Suprapubic skin (tissue), 4 donors: ENCODE results near the gene SIGLEC15. TPM values are rescaled to one million over a fixed set of nuclear protein-coding genes. Genes with fewer than 3 reads are reported as not detected.

Source experiments
- DNase-seq, 2 donors: peaks; one replicate each; pipeline ENCODE4 v3.0.0-alpha.2; 2019; ENCODE audit warnings: low spot score in 2 of 2
- H3K27ac ChIP-seq: fragments of 200-600 bp; sonication (generic); one replicate; pipeline ENCODE4 v1.5.1; 2019
- H3K27me3 ChIP-seq: fragments of 200-600 bp; sonication (generic); one replicate; pipeline ENCODE4 v1.5.1; 2019
- H3K36me3 ChIP-seq: fragments of 200-600 bp; sonication (generic); one replicate; pipeline ENCODE4 v1.5.1; 2019
- H3K4me1 ChIP-seq: fragments of 200-600 bp; sonication (generic); one replicate; pipeline ENCODE4 v1.5.1; 2019
- H3K4me3 ChIP-seq: fragments of 200-600 bp; sonication (generic); one replicate; pipeline ENCODE4 v1.5.1; 2019; ENCODE audit warnings: mild to moderate bottlenecking
- H3K9me3 ChIP-seq: fragments of 200-600 bp; sonication (generic); one replicate; pipeline ENCODE4 v1.5.1; 2019
- EP300 ChIP-seq: sonication (generic); formaldehyde crosslinking; IDR thresholded peaks from one replicate; pipeline ENCODE4 v1.6.1; 2017; ENCODE audit warnings: antibody characterized with exemption
- POLR2A ChIP-seq, 2 donors: fragments of 450-650 bp; IDR thresholded peaks; one replicate each; pipeline ENCODE4 v1.6.1; 2017; ENCODE audit warnings: antibody characterized with exemption in 2 of 2, mild to moderate bottlenecking in 2 of 2, moderate library complexity in 2 of 2
- POLR2AphosphoS5 ChIP-seq, 3 donors: sonication (generic); formaldehyde crosslinking; IDR thresholded peaks; one replicate each; pipeline ENCODE4 v1.6.1; 2017; ENCODE audit warnings: antibody characterized with exemption in 3 of 3
- WGBS: methylation state at CpG from one replicate; pipeline ENCODE4 v1.1.5; 2018; 5-methylcytosine and 5-hydroxymethylcytosine counted together
- total RNA-seq, 4 donors: library from RNA; depleted of rRNA; stranded (reverse); fragments of >200 nt; gene quantifications; one replicate each; pipeline ENCODE4 v1.1.0, GENCODE V29; 2016
- TF ChIP-seq, protein P1 (sequence below), 2 donors: fragments of 200-600 bp in 1 of 2; fragments of 450-650 bp in 1 of 2; sonication (generic) in 1 of 2; IDR thresholded peaks; one replicate each; pipeline ENCODE4 v1.5.1; 2016 to 2019; ENCODE audit warnings: antibody characterized with exemption in 2 of 2, mild to moderate bottlenecking in 1 of 2, moderate library complexity in 1 of 2

SIGLEC15 gene
- total RNA-seq, 4 donors from 2014 or later = 0.57 to 3.4 (median 0.98) TPM; not detected in 1

DNA sequence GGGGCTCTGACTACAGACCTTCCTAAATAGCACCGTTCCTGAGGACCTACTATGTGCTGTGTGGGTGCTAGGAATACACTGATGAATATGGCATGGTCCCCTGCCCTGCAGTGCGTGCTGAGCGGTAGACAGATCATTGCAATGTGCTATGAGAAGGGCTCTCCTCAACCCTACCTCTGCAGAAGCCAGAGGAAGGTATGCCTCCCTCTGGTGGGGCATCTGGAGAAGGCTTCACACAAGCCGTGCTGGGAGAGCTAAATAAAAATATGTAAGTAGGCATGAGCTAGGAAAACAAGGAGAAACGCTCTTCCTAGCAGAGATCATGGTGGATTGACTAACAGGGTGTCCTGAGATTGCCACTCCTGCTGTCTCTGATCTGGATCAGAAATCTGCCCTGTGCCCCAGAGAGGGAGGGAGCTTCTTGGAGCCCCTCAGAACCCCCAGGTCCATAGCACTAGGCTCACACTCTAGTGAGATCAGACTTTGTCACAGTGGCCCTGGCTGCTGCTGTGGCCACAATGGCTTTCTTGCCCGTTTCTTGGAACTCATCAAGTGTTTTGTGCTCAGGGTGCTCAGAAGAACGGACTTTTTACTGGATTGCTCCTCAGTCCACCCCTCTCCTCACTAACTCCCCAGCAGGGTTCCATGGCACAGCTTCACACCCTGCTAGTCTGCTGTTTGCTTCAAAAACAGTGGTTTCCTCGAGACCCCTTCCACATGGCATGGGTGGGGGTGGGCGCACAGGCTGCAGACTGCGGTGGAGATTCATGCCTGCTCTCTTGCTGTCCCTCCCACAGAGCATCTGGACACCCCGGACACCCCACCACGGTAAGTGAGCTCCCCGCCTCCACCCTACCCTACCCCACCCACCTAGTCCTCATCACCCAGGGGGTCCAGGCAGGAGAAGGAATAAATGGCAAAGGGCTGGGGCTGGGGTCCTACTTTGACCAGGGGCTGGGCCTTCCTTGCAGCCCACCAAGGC lies 14.2 kb downstream of the SIGLEC15 start:
- H3K27ac ChIP-seq = no peak overlapping the region
- 60% methylated on average over 13 of the region's 13 CpGs for WGBS
- no peak for DNase-seq

DNA sequence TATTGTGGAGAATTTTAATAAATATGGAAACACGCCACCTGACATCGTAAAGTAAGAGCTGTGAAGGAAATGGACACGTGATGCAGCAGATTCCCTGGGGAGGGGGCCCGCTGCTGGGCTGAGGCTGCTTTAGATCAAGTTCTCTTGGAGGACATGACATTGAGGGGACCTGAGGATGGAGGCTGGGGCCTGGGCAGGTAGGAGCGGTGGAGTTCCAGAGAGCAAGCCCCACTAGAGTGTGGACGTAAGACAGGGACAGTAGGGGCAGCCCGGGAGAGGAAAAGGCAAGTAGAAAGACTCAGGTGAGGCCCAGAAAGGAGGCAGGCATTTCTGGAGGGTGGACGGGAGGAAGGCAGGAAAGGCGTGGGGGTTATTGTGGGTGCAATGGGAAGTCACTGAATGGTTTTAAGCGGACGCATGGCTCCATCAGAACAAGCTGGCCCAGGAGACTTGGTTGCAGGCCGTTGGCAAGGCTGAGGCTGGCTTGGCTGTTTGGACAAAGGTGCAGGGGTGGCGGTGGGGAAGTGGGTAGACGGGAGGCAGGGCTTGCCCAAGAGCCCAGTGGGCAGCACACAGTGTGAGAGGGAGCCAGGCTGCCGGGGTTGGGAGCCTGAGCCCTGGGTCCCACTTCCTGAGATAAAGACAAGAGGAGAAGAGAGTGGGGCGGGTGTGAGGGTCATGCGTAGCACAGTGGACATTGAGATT lies 15.7 kb downstream of the SIGLEC15 start:
- TF ChIP-seq POLR2AphosphoS5 (IDR thresholded peaks at IDR 0.05) (no peak), EP300 (no peak), POLR2A (IDR thresholded peaks at IDR 0.05) (no peak)
- TF ChIP-seq, protein P1, sequence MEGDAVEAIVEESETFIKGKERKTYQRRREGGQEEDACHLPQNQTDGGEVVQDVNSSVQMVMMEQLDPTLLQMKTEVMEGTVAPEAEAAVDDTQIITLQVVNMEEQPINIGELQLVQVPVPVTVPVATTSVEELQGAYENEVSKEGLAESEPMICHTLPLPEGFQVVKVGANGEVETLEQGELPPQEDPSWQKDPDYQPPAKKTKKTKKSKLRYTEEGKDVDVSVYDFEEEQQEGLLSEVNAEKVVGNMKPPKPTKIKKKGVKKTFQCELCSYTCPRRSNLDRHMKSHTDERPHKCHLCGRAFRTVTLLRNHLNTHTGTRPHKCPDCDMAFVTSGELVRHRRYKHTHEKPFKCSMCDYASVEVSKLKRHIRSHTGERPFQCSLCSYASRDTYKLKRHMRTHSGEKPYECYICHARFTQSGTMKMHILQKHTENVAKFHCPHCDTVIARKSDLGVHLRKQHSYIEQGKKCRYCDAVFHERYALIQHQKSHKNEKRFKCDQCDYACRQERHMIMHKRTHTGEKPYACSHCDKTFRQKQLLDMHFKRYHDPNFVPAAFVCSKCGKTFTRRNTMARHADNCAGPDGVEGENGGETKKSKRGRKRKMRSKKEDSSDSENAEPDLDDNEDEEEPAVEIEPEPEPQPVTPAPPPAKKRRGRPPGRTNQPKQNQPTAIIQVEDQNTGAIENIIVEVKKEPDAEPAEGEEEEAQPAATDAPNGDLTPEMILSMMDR (IDR thresholded peaks at IDR 0.05) = no peak
- DNase-seq = no peak
- Histone ChIP-seq H3K27me3 (peaks cover 27% of the 10 kb centered on the region), H3K9me3 (no peaks in the 10 kb centered on the region), H3K27ac (no peak overlapping the region), H3K4me1 (peaks cover 25% of the 10 kb centered on the region), H3K36me3 (no peaks in the 10 kb centered on the region), H3K4me3 (no peak overlapping the region)
- WGBS = 71% methylated on average over 17 of the region's 17 CpGs

More for the DNA sequence above, 14.2 kb downstream of the SIGLEC15 start:
- no peaks in the 10 kb centered on the region for H3K9me3 ChIP-seq
- H3K4me3 ChIP-seq = no peak overlapping the region
- H3K27me3 ChIP-seq = peaks cover 27% of the 10 kb centered on the region
- H3K36me3 ChIP-seq = no peaks in the 10 kb centered on the region
- peaks cover 25% of the 10 kb centered on the region for H3K4me1 ChIP-seq
- TF ChIP-seq, protein P1 (IDR thresholded peaks at IDR 0.05) = peak in 1 of 2 donors; percentile 50
- TF ChIP-seq EP300 = no peak

DNA sequence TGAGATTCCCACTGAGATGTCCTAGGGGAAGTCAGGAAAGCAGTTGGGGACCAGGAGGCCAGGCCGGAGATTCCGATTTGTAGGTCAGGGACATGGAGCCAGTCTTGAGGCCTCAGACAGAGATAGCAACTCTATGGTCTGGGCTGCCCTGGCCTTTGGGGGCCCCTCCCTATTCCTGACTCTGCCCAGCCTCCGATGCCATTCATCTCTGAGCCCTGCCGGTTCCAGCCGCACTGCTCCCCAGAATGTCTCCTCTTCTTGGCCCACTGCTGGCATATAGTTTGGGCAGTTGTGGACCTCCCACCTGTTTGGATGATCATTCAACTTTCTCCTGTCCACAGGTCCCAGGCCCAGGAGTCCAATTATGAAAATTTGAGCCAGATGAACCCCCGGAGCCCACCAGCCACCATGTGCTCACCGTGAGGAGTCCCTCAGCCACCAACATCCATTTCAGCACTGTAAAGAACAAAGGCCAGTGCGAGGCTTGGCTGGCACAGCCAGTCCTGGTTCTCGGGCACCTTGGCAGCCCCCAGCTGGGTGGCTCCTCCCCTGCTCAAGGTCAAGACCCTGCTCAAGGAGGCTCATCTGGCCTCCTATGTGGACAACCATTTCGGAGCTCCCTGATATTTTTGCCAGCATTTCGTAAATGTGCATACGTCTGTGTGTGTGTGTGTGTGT lies 16.4 kb downstream of the SIGLEC15 start:
- 90% methylated on average over 10 of the region's 12 CpGs for WGBS
- peaks cover 27% of the 10 kb centered on the region for H3K27me3 ChIP-seq
- no peak overlapping the region for H3K27ac ChIP-seq
- H3K36me3 ChIP-seq = no peaks in the 10 kb centered on the region
- H3K9me3 ChIP-seq = no peaks in the 10 kb centered on the region
- H3K4me3 ChIP-seq = no peak overlapping the region
- TF ChIP-seq POLR2A (IDR thresholded peaks at IDR 0.05) (no peak), POLR2AphosphoS5 (IDR thresholded peaks at IDR 0.05) (no peak), EP300 (no peak)
- TF ChIP-seq, protein P1 (IDR thresholded peaks at IDR 0.05) = no peak
- peaks cover 23% of the 10 kb centered on the region for H3K4me1 ChIP-seq
- DNase-seq = no peak

GRCh38 chr18:45843019-45843418 lies 17.5 kb downstream of the SIGLEC15 start:
- H3K27me3 ChIP-seq = peaks cover 16% of the 10 kb centered on the region
- no peak for DNase-seq
- no peaks in the 10 kb centered on the region for H3K9me3 ChIP-seq
- H3K4me3 ChIP-seq = no peak overlapping the region
- no peak for TF ChIP-seq POLR2A (IDR thresholded peaks at IDR 0.05)
- TF ChIP-seq, protein P1 (IDR thresholded peaks at IDR 0.05) = no peak
- TF ChIP-seq EP300 = no peak
- TF ChIP-seq POLR2AphosphoS5 (IDR thresholded peaks at IDR 0.05) = no peak
- H3K4me1 ChIP-seq = peaks cover 12% of the 10 kb centered on the region
- WGBS = 89% methylated on average over 5 of the region's 9 CpGs
- no peak overlapping the region for H3K27ac ChIP-seq
- no peaks in the 10 kb centered on the region for H3K36me3 ChIP-seq
